Suprapubic skin (tissue), 4 donors: ENCODE results near the gene ATF6B.

ENCODE experiments used
- CTCF ChIP-seq, 2 donors: fragments of 200-600 bp in 1 of 2; fragments of 450-650 bp in 1 of 2; sonication (generic) in 1 of 2; IDR thresholded peaks; one replicate each; pipeline ENCODE4 v1.5.1; 2016 to 2019; ENCODE audit warnings: antibody characterized with exemption in 2 of 2, mild to moderate bottlenecking in 1 of 2, moderate library complexity in 1 of 2
- POLR2A ChIP-seq, 2 donors: fragments of 450-650 bp; IDR thresholded peaks; one replicate each; pipeline ENCODE4 v1.6.1; 2017; ENCODE audit warnings: antibody characterized with exemption in 2 of 2, mild to moderate bottlenecking in 2 of 2, moderate library complexity in 2 of 2
- POLR2AphosphoS5 ChIP-seq, 3 donors: sonication (generic); formaldehyde crosslinking; IDR thresholded peaks; one replicate each; pipeline ENCODE4 v1.6.1; 2017; ENCODE audit warnings: antibody characterized with exemption in 3 of 3

GRCh38 chr6:32102255-32102654, 25.8 kb downstream of the ATF6B start:
- no peak for TF ChIP-seq CTCF (IDR thresholded peaks at IDR 0.05)
- no peak for TF ChIP-seq POLR2A (IDR thresholded peaks at IDR 0.05)
- no peak for TF ChIP-seq POLR2AphosphoS5 (IDR thresholded peaks at IDR 0.05)
